ENCODE results near the gene ALDH6A1.

DNA sequence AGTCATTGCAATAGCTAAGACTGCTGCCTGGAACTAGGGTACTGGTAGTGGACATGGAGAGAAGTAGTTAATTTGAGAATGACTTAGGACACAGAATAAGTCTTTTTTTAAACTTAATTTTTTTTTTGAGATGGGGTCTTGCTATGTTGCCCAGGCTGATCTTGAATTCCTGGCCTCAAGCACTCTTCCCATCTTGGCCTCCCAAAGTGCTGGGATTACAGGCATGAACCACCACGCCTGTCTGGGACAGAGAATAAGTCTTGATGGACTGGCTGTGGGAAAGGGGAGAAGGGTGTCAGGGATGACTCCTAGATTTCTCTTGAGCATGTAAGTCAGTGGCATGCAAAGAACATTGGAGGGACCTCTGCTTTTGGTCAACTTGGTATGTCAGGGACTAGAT is 43.4 kb upstream of the ALDH6A1 start:
- TF ChIP-seq TAF1 (IDR thresholded peaks at IDR 0.05; ENCODE audit: borderline replicate concordance, low read depth, low read length) (no peak), POLR2A (IDR thresholded peaks at IDR 0.05; ENCODE audit: low read depth, low read length) (no peak)
